ENCODE data around the gene TMEM30B.

The TMEM30B gene

DNA sequence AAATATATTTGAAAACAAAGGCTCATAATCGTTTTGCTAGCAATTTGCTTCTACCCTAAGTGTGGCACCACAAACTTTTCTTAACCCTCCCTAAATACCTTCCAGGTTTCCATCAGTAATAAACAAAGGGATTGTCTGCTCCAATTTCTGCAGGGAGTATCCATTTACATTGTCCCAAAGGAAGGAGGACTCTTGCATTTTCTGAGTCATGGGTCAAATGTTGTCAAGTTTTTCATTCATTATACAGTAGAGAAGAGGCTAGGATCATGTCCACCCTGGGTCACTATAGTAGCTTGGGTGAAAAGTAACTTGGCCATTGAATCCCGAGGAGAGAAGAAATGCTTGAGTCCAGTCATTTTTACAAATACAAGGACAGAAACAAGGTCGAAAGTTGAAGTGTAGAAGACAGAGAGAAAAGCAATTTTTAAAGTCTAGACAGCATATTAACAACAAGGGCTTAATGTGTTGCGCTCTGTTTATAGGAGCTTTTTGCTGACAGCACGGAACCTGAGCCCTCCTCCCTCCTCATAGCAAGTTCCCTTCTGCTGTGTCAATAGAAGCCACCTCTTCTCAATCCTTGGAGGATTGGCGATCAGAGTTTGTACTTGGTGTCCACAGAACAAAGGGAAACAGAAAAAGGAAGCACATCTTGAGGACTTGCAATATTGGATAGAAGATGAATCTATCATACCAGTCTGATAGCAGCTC lies 53.1 kb downstream of the TMEM30B start:
- no peak for DNase-seq (ENCODE audit: low read depth)
- TF ChIP-seq, protein P1, sequence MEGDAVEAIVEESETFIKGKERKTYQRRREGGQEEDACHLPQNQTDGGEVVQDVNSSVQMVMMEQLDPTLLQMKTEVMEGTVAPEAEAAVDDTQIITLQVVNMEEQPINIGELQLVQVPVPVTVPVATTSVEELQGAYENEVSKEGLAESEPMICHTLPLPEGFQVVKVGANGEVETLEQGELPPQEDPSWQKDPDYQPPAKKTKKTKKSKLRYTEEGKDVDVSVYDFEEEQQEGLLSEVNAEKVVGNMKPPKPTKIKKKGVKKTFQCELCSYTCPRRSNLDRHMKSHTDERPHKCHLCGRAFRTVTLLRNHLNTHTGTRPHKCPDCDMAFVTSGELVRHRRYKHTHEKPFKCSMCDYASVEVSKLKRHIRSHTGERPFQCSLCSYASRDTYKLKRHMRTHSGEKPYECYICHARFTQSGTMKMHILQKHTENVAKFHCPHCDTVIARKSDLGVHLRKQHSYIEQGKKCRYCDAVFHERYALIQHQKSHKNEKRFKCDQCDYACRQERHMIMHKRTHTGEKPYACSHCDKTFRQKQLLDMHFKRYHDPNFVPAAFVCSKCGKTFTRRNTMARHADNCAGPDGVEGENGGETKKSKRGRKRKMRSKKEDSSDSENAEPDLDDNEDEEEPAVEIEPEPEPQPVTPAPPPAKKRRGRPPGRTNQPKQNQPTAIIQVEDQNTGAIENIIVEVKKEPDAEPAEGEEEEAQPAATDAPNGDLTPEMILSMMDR (IDR thresholded peaks at IDR 0.05; ENCODE audit: low read depth, low read length, missing control alignments), result no peak
- no peak overlapping the region for H3K4me3 ChIP-seq (ENCODE audit: low read depth, low read length)

Data from GM12864 (cell line).